Ectodermal cell (in vitro differentiated cells): ENCODE measurements around the gene LRP1B.

ENCODE experiments used
- H3K27ac ChIP-seq: 2 replicates; pipeline ENCODE4 v1.7.0; 2013; ENCODE audit warnings: mild to moderate bottlenecking, low read depth, low read length; ENCODE audit not compliant: insufficient read depth, poor library complexity, severe bottlenecking
- H3K27me3 ChIP-seq: 2 replicates; pipeline ENCODE4 v1.7.0; 2013; ENCODE audit warnings: mild to moderate bottlenecking, low read length; ENCODE audit not compliant: insufficient read depth, control insufficient read depth, poor library complexity, severe bottlenecking
- H3K36me3 ChIP-seq: one replicate; pipeline ENCODE4 v1.7.0; 2013; ENCODE audit warnings: low read length; ENCODE audit not compliant: control insufficient read depth, insufficient read depth
- H3K4me1 ChIP-seq: one replicate; pipeline ENCODE4 v1.7.0; 2013; ENCODE audit warnings: low read length; ENCODE audit not compliant: control insufficient read depth, insufficient read depth
- H3K4me3 ChIP-seq: 2 replicates; pipeline ENCODE4 v1.7.0; 2013; ENCODE audit warnings: low read depth, low read length, control low read depth; ENCODE audit not compliant: insufficient read depth
- H3K9me3 ChIP-seq: 2 replicates; pipeline ENCODE4 v1.7.0; 2013; ENCODE audit warnings: mild to moderate bottlenecking, low read length, moderate library complexity; ENCODE audit not compliant: control insufficient read depth
- WGBS, 2 experiments: methylation state at CpG; one replicate each; pipeline ENCODE4 v1.1.7; 2013; ENCODE audit warnings: missing lambda C conversion rate in 2 of 2; 5-methylcytosine and 5-hydroxymethylcytosine counted together

LRP1B gene

DNA sequence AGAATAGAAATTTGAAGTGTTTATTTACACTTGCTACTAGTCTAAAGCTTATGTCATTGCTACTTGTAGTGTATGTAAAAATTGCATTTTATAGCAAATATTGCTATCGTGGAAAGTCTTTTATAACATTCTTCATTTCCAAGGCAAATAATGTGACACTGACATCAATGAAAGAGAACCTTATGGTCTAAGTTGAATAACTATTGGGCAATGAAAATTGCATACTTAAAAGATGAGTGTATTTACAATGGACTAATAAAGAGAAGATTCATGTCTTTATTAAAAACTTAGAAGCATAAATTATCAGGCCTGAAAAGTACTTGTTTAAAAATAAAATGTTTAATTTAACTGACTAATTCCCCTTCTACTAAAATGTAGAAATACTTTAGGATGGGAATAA, 82.2 kb downstream of the LRP1B start:
- Histone ChIP-seq H3K27ac (no peak overlapping the region), H3K4me3 (no peak overlapping the region), H3K9me3 (no peaks in the 10 kb centered on the region), H3K4me1 (no peaks in the 10 kb centered on the region), H3K27me3 (no peaks in the 10 kb centered on the region), H3K36me3 (no peaks in the 10 kb centered on the region)
- no CpG with 5 or more reads among the region's 1 CpG for WGBS, 2 experiments

DNA sequence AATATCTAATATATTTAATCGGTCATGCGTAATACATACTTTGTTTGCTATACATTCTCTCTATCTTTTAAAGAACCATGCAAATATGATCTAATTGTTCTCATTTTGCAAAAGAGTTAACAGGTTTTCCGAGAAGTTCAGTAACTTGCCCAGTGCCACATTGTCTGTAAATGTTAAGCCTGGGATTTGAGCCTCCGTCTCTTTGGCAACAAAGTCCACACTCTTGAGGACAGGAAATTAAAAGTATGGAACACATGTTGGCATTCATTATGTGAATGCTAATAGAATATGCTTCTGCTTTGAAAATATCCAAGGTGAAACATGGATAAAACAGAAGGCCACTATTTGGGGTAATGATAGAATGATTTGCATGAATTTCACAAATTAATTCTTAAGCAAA, 85.2 kb downstream of the LRP1B start:
- WGBS, 2 experiments, result 94 to 96% methylated on average over 2 to 4 of the region's 4 CpGs
- Histone ChIP-seq H3K27ac (no peak overlapping the region), H3K4me3 (no peak overlapping the region), H3K9me3 (no peaks in the 10 kb centered on the region), H3K36me3 (no peaks in the 10 kb centered on the region), H3K27me3 (no peaks in the 10 kb centered on the region), H3K4me1 (no peaks in the 10 kb centered on the region)

DNA sequence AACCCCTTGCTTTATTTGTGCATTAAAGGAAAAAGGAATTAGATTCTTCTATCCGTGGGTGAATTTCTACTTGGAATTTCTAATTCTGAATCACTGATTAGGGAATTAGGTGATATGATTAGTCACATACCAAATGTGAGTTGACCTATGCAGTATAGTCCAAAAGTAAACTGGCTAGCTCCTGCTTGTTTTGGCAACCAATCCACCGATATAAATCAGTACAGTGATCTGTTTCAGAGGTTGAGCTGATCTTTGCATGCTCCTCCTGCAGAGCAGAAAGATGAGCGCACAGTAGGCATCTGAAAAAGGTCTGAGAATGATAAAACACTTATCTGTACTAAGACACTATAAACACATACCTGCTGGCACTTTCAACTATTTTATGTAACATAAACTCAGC, 86.6 kb downstream of the LRP1B start:
- WGBS, 2 experiments, result 87 to 92% methylated on average over 3 of the region's 3 CpGs
- no peak overlapping the region for H3K4me3 ChIP-seq
- no peak overlapping the region for H3K27ac ChIP-seq
- no peaks in the 10 kb centered on the region for H3K36me3 ChIP-seq
- no peaks in the 10 kb centered on the region for H3K9me3 ChIP-seq
- H3K4me1 ChIP-seq, result no peaks in the 10 kb centered on the region
- no peaks in the 10 kb centered on the region for H3K27me3 ChIP-seq

DNA sequence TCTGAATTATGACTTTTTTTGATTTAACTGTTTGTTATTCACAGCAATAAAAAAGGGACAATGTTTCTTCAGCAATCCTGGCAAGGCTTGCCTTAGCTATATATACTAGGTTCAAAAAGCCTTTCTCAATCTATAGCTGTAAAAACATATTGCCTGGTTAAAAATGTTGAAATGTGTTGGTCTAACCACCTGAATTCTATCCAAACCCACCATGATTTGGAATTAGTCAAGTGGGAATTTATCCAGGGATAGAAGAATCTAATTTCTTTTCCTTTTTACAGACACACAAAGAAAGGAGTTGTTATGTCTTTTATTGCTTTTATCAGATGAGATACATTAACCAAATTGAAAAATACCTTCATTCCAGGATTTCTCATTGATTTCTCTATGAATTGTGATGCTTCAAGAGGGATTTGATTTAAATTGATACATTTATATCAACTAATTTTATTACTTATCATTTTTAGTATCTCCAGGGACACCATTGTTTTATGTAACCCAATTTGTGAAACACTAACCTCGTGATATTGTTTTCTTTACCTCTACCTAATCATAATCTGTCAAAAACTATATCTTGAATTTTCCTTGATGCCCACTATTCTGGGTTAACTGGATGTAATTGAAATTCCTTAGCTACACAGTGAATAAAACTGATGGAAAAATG, 88.1 kb downstream of the LRP1B start:
- no peaks in the 10 kb centered on the region for H3K27me3 ChIP-seq
- H3K27ac ChIP-seq, result no peak overlapping the region
- WGBS, 2 experiments, result 95 to 100% methylated on average over 1 of the region's 1 CpG
- H3K36me3 ChIP-seq, result no peaks in the 10 kb centered on the region
- H3K9me3 ChIP-seq, result no peaks in the 10 kb centered on the region
- no peak overlapping the region for H3K4me3 ChIP-seq
- H3K4me1 ChIP-seq, result no peaks in the 10 kb centered on the region

DNA sequence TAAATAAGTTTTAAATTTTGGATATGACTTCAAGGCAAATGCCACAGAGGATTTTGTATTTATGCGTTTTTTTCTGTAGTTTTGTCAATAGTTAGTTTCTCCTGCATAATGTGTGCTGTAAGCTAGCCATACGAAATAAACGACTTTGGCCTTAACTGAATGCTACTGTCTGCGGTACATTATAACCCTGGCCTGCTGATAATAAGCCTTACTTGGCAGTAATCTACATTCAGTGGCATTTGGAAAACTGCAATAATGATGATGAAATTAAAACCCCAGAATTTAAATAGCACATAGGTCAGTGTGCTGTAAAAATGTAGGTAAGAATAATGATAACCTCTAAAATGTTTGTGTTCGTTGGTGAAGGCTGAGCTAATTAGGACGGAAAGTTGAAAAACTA, 88.8 kb downstream of the LRP1B start:
- H3K4me1 ChIP-seq, result no peaks in the 10 kb centered on the region
- no peak overlapping the region for H3K4me3 ChIP-seq
- no peaks in the 10 kb centered on the region for H3K36me3 ChIP-seq
- 92 to 95% methylated on average over 6 of the region's 6 CpGs for WGBS, 2 experiments
- H3K9me3 ChIP-seq, result no peaks in the 10 kb centered on the region
- no peak overlapping the region for H3K27ac ChIP-seq
- no peaks in the 10 kb centered on the region for H3K27me3 ChIP-seq

DNA sequence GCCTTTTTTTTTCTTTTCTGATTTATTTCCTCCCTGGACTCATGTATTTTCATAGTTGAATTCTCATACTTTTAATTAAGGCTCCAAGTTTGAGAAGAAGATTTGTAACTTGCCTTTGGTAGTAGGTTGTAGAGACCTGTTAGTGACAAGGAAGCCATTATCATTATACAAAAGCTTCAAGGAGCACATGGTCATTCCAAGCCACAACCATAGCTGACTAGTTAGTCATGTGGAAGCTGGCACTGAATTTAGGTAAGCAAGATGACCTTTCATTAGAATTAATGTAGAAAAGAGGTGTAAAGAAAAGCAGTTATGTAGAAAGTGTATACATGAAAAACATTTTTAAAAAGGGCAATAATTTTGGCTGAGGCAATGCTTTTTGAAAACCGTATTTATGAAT, 89.7 kb downstream of the LRP1B start:
- 91% methylated on average over 1 of the region's 1 CpG; no CpG with 5 or more reads in 1 of the 2 experiments for WGBS, 2 experiments
- no peak overlapping the region for H3K27ac ChIP-seq
- no peak overlapping the region for H3K4me3 ChIP-seq

DNA sequence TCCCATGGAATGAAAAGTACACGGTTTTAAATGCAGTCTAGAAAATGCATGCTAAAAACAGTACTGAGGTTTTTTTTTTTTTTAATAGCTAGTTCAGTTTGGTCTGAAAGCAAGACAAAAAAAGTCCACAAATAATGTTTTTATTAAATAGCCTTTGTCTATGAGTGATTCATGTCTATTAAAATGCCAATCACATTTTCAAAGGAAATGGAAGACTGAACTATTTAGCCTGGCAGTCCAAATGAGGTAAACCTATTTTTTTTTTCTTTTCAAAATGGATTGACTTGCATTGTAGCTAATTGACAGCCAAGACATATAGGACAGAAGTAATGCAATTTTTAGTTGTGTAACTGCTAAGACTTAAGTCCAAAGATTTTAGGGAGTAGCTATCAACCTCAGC, 90.3 kb downstream of the LRP1B start:
- H3K4me1 ChIP-seq, result no peaks in the 10 kb centered on the region
- H3K4me3 ChIP-seq, result no peak overlapping the region
- H3K9me3 ChIP-seq, result no peaks in the 10 kb centered on the region
- no peak overlapping the region for H3K27ac ChIP-seq
- H3K27me3 ChIP-seq, result no peaks in the 10 kb centered on the region
- 94 to 100% methylated on average over 1 of the region's 1 CpG for WGBS, 2 experiments
- no peaks in the 10 kb centered on the region for H3K36me3 ChIP-seq

More for the DNA sequence above, 89.7 kb downstream of the LRP1B start:
- Histone ChIP-seq H3K9me3 (no peaks in the 10 kb centered on the region), H3K27me3 (no peaks in the 10 kb centered on the region), H3K36me3 (no peaks in the 10 kb centered on the region), H3K4me1 (no peaks in the 10 kb centered on the region)

DNA sequence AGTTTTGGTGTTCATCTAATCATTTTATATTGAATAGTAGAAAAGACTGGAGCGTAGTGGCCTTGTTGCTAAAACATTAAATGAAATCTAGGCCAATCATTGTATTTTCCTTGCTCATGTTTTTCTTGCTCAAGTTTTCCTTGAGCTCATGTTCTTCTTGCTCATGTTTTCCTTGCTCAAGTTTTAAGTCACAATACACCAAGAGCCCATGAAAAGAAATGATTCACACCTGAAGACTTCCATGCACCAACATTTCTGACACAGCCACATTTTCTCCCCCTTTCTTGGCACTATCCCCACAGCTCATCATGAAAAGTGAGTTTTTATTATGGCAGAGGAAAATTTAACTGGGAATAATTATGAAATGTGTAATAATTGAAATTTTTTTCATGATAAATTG, 92.0 kb downstream of the LRP1B start:
- Histone ChIP-seq H3K27me3 (no peaks in the 10 kb centered on the region), H3K27ac (no peak overlapping the region), H3K4me3 (no peak overlapping the region), H3K36me3 (no peaks in the 10 kb centered on the region), H3K4me1 (no peaks in the 10 kb centered on the region), H3K9me3 (no peaks in the 10 kb centered on the region)
- 100% methylated on average over 1 of the region's 1 CpG for WGBS, 2 experiments

DNA sequence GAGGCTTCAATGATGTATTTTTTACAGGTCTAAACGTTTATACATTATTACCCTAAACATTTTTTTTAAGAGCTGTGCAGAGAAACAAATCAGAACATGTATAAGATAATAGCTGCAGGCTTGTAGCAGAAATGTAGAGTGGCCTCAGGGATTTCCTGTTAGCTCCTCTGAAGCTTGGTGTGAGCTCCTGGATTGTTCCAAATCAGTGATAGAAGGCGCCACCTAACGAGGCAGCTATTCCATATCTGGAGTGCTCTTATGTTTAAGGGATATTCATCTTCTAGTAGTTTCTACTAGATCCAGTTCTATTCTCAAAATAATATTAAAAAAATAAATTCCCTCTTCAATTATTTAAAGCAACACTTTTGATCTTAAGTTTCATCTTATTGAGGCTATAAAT, 93.1 kb downstream of the LRP1B start:
- H3K27ac ChIP-seq, result no peak overlapping the region
- H3K27me3 ChIP-seq, result no peaks in the 10 kb centered on the region
- no peak overlapping the region for H3K4me3 ChIP-seq
- no peaks in the 10 kb centered on the region for H3K36me3 ChIP-seq
- WGBS, 2 experiments, result 80 to 87% methylated on average over 1 to 2 of the region's 3 CpGs
- H3K4me1 ChIP-seq, result no peaks in the 10 kb centered on the region
- H3K9me3 ChIP-seq, result no peaks in the 10 kb centered on the region

DNA sequence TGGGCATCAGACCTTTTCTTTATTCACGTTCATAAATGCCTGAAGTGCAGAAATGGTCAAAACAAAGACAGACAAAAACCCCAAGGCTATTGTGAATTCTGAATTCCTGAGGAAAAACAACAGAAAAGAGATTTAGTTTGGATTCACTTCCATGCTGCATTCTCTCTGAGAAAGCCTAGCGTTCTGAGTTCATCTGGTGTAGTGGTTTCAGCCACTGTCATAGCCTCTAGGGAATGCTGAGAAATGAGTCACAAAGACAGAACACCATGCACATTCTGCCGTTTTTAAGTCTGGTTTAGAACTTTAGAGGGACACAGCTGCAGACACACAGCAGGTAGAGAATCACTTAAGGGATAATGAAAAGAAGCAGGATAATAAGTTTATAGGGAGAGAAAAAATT, 93.8 kb downstream of the LRP1B start:
- Histone ChIP-seq H3K4me1 (no peaks in the 10 kb centered on the region), H3K27me3 (no peaks in the 10 kb centered on the region), H3K4me3 (no peak overlapping the region), H3K27ac (no peak overlapping the region), H3K36me3 (no peaks in the 10 kb centered on the region), H3K9me3 (no peaks in the 10 kb centered on the region)
- 56 to 60% methylated on average over 3 of the region's 3 CpGs for WGBS, 2 experiments

DNA sequence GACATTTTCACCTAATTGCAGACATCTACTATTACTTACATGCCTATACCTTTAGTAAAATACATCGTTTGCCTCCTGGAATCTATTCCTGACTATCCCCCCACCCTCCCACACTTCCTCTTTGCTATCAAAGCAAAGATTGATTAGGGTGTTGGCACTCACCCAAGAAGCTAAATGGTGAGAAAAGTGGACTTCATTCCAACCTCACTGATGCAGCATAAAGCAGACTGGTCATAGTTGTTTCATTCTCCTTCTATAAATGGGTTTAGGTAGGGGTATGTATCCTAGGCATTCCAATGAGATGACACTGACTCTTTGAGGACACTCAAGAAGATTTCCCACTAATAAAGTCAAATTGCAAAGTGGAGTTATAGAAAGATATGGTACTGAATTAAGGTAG, 97.4 kb downstream of the LRP1B start:
- no peaks in the 10 kb centered on the region for H3K36me3 ChIP-seq
- no peaks in the 10 kb centered on the region for H3K9me3 ChIP-seq
- no peaks in the 10 kb centered on the region for H3K4me1 ChIP-seq
- WGBS, 2 experiments, result 82 to 100% methylated on average over 1 of the region's 1 CpG
- no peaks in the 10 kb centered on the region for H3K27me3 ChIP-seq
- no peak overlapping the region for H3K27ac ChIP-seq
- H3K4me3 ChIP-seq, result no peak overlapping the region
